Skeletal muscle tissue (tissue), 4 donors: ENCODE data around the gene FRMPD4. TPM values are rescaled to one million over a fixed set of nuclear protein-coding genes. Genes with fewer than 3 reads are reported as not detected.

ENCODE experiments used
- H3K27ac ChIP-seq: one replicate; pipeline ENCODE4 v1.7.0; 2013; ENCODE audit warnings: mild to moderate bottlenecking, low read depth, low read length, inconsistent platforms
- H3K27me3 ChIP-seq, 3 donors: one replicate each; pipeline ENCODE4 v1.7.0; 2013; ENCODE audit warnings: low read length in 3 of 3; ENCODE audit not compliant: control insufficient read depth in 3 of 3, insufficient read depth in 3 of 3
- H3K36me3 ChIP-seq, 3 donors: one replicate each; pipeline ENCODE4 v1.7.0; 2013; ENCODE audit warnings: low read length in 3 of 3; ENCODE audit not compliant: control insufficient read depth in 3 of 3, insufficient read depth in 3 of 3
- H3K4me1 ChIP-seq, 3 donors: one replicate each; pipeline ENCODE4 v1.7.0; 2013; ENCODE audit warnings: low read length in 3 of 3, mild to moderate bottlenecking in 3 of 3; ENCODE audit not compliant: control insufficient read depth in 3 of 3, insufficient read depth in 3 of 3
- H3K4me3 ChIP-seq, 3 donors: one replicate each; pipeline ENCODE4 v1.7.0; 2013; ENCODE audit warnings: low read length in 3 of 3
- H3K9ac ChIP-seq, 3 donors: one replicate each; pipeline ENCODE4 v1.7.0; 2013; ENCODE audit warnings: low read length in 3 of 3, mild to moderate bottlenecking in 3 of 3, moderate library complexity in 2 of 3, low read depth in 1 of 3
- H3K9me3 ChIP-seq, 3 donors: one replicate each; pipeline ENCODE4 v1.7.0; 2013; ENCODE audit warnings: low read length in 3 of 3; ENCODE audit not compliant: control insufficient read depth in 3 of 3
- total RNA-seq: library from RNA; depleted of rRNA; stranded (reverse); fragments of >200 nt; gene quantifications from one replicate; pipeline ENCODE4 v1.2.3, GENCODE V29; 2014
- donor health status: Osteomylitis.

FRMPD4 gene
- total RNA-seq, 1 donor from 2014 or later, result 1.0 TPM

DNA sequence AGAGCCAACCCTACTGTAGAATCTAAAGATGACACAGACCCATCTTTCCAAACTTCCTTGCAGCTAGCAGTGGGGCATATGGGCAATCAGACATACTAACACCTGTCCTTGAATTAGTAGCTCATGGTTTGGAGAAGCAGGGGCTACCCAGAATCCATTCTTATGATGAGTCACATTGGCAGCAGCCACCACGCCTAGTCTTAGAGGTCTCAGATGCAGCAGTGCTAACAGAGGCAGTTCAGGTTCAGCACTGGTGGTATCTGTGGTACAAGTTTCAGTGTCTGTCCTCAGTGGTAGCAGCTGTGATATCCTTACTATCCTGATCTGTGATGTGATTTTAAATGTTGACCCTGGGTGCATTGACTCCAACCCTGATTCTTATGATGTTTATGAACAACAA lies 68.1 kb downstream of the FRMPD4 start:
- Histone ChIP-seq H3K36me3 (no peaks in the 10 kb centered on the region), H3K27me3 (no peaks in the 10 kb centered on the region), H3K27ac (no peak overlapping the region), H3K4me1 (no peaks in the 10 kb centered on the region), H3K9me3 (no peaks in the 10 kb centered on the region), H3K4me3 (no peak overlapping the region), H3K9ac (no peak overlapping the region)

DNA sequence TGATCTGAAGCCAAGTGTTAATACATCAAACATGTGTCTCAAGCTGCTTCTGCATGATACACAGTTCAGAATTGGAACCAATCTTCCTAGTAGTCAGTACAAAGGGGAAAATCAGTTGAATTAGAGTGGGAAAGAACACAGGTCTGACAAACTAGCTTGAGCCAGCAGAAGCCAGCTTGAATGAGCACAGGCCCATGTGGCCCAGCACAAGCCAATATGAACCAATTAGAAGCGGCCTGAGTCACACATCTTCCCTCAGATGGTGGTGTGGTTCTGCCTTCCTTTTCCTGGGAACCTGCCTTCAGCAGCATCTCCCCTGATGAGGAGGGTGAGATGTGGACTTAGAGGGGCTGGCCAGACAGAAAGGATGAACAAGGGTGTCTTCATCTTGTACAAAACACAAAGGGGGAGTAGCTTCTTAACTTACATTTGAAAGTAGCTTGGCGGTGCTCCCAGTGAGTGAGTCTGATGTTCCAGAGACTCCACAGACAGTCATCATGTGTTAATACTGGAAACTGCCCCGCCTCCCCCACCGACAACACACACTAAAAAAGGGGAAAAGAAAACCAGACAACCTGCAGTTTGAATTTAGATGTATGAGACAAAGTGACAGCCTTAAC lies 72.0 kb downstream of the FRMPD4 start:
- Histone ChIP-seq H3K9me3 (no peaks in the 10 kb centered on the region), H3K4me1 (no peaks in the 10 kb centered on the region), H3K9ac (no peak overlapping the region), H3K36me3 (no peaks in the 10 kb centered on the region), H3K4me3 (no peak overlapping the region), H3K27ac (no peak overlapping the region), H3K27me3 (no peaks in the 10 kb centered on the region)

DNA sequence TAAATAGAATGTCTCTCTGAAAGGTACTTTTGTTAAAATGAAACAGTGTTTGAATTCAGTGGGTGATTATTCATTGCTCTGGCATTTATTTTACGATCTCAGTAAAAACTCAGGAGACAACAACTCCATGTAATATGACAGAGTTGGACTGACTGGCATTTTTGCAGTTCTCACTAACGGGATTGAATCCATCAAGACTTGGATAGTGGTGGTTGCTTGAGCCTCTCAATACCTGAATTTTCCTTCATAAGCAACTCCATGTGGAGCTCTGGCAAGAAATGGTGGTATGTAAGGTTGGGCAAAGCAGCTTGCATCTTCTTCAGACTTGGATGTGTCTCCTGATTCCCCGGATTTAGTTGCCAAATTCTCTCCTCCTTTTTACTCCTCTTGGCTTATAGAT lies 72.7 kb downstream of the FRMPD4 start:
- no peak overlapping the region for H3K4me3 ChIP-seq
- no peak overlapping the region for H3K27ac ChIP-seq
- H3K36me3 ChIP-seq, result no peaks in the 10 kb centered on the region
- no peaks in the 10 kb centered on the region for H3K9me3 ChIP-seq
- H3K27me3 ChIP-seq, result no peaks in the 10 kb centered on the region
- H3K9ac ChIP-seq, result no peak overlapping the region
- no peaks in the 10 kb centered on the region for H3K4me1 ChIP-seq

DNA sequence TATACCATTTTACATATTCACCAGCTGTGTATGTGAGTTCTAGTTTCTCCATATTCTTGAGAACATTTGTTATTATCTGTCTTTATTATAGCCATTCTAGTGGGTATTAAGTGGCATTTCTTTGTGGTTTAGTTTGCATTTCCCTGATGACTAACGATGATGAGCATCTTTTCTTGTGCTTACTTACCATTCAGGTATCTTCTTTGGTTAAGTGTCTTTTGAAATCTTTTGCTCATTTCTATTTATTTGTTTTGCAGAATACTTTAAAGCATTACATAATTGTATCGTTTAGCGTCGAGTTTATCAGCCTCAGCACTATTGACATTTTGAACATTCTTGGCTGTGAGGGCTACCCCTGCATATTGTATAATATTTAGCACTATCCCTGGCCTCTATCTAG lies 85.4 kb downstream of the FRMPD4 start:
- no peaks in the 10 kb centered on the region for H3K9me3 ChIP-seq
- no peak overlapping the region for H3K4me3 ChIP-seq
- H3K27ac ChIP-seq, result no peak overlapping the region
- no peaks in the 10 kb centered on the region for H3K4me1 ChIP-seq
- no peaks in the 10 kb centered on the region for H3K36me3 ChIP-seq
- no peak overlapping the region for H3K9ac ChIP-seq
- no peaks in the 10 kb centered on the region for H3K27me3 ChIP-seq

DNA sequence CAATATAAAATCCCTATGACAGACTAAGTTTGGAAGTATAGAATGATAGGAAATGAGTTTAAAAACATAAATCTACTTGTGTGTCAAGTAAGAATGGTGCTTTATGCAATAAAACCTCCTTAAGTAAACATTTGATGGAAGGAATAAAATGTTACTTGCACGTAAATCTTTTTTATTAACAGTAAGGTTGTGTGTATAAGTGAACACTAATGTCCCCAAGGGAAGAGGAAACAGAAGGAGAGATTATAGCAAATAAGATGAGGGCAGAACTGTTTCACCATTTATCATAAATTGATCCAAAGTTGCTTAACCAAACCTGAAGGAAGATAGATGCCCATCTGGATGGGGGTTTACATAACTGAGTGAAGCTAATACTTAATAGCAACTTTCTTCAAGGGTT lies 86.8 kb downstream of the FRMPD4 start:
- no peaks in the 10 kb centered on the region for H3K36me3 ChIP-seq

DNA sequence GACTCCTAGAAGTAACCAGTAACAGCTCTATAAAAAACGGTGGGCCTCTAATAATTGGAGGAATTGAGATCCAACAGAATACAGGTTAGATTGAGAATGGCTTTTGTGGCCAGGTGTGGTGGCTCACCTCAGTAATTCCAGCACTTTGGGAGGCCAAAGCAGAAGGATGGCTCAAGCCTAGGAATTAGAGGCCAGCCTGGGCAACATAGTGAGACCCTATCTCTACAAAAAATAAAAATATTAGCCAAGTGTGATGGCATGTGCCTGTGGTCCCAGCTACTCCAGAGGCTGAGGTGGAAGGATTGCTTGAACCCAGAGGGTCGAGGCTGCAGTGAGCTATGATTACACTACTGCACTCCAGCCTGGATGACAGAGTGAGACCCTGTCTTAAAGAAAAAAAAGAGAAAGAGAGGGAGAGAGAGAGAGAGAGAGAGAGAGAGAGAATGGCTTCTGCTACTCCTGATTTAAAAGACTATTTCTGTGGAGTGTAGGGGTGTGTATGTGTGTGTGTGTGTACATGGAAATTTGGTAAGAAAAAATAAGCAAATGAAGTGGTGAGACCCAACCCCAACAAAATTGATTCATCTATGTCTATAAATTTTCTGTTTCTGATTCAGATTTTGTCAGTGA lies 89.3 kb downstream of the FRMPD4 start:
- no peaks in the 10 kb centered on the region for H3K4me1 ChIP-seq

More for the DNA sequence above, 86.8 kb downstream of the FRMPD4 start:
- H3K9ac ChIP-seq, result no peak overlapping the region
- no peak overlapping the region for H3K27ac ChIP-seq
- H3K4me1 ChIP-seq, result no peaks in the 10 kb centered on the region
- H3K27me3 ChIP-seq, result no peaks in the 10 kb centered on the region
- no peak overlapping the region for H3K4me3 ChIP-seq
- H3K9me3 ChIP-seq, result no peaks in the 10 kb centered on the region

DNA sequence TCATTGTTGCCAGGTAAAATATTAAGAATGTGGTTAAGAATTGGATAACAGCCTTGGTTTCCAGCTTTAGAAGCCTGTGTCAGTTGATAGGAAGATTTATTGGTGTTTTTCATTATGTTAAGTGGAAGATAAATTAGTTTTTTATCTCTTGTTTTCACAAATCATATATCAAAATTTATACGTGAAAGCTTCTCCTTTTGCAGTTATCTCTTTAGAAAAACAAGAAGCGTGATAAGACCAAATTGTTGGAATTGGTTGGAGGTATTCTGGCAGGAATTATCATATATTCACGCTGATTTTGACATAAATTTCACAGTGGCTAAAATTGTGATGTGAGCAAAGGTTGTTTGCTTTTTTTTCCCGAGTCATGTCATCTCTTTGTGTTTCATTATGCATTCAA lies 90.6 kb downstream of the FRMPD4 start:
- no peak overlapping the region for H3K4me3 ChIP-seq
- no peaks in the 10 kb centered on the region for H3K9me3 ChIP-seq
- no peak overlapping the region for H3K27ac ChIP-seq
- H3K27me3 ChIP-seq, result no peaks in the 10 kb centered on the region
- H3K36me3 ChIP-seq, result no peaks in the 10 kb centered on the region
- H3K4me1 ChIP-seq, result no peaks in the 10 kb centered on the region
- no peak overlapping the region for H3K9ac ChIP-seq

More for the DNA sequence above, 89.3 kb downstream of the FRMPD4 start:
- Histone ChIP-seq H3K4me3 (no peak overlapping the region), H3K27me3 (no peaks in the 10 kb centered on the region), H3K27ac (no peak overlapping the region), H3K9me3 (no peaks in the 10 kb centered on the region), H3K9ac (no peak overlapping the region), H3K36me3 (no peaks in the 10 kb centered on the region)

DNA sequence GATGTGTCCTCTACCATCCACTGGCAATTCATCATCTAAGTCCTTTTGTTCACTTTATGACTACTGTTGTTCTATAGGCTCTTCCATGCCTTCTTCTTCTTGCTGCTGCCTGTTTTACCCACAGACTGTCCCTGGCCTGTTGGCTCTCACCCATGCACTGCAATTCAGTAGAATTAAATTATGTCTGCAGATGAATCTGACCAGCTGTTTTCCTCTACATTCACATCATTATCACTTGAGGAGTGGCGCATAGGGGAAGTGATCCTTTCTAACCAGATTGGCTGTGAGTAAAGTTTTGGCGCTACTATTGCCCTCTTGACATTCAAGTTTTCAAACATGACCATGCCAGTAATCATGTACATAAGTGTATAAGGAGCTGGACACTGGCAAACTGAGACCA lies 91.7 kb downstream of the FRMPD4 start:
- Histone ChIP-seq H3K36me3 (no peaks in the 10 kb centered on the region), H3K4me3 (no peak overlapping the region), H3K27ac (no peak overlapping the region), H3K4me1 (no peaks in the 10 kb centered on the region), H3K27me3 (no peaks in the 10 kb centered on the region), H3K9me3 (no peaks in the 10 kb centered on the region), H3K9ac (no peak overlapping the region)

DNA sequence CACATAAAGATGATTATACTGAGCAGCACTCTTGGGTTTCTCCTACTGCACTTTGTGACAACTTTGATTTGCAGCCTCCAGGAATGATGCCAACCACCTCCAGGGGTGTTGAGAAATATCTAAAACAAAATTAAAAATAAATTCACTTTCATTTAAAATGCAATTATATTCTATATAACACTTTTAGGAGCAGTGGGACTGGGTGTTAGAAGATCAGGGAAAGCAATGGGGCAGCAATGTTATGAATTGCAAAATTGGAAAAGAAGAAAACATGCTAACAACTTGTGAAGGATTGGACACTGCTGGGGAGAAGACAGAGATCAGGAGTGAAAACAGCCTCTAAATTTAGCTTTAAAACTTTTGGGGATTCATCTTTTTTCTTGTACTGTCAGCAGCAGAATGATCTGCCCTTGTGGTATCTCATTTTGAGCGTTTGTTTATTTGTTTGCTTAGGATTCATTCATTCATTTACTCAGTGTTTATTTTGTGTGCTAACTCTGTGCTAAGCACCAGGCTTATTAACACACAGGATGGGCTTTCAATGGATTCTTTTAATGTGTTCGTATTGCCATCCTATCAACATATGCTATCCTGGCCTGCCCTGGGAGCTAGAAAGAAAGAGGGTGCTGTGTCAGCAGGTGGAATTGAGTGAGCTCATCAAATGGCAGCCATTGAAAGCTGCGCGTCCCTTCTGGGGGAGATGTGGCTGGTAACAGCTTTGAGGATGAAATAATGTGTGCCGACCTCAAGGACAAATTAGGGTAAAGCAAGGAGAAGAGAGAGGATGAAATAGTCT lies 96.5 kb downstream of the FRMPD4 start:
- Histone ChIP-seq H3K9ac (no peak overlapping the region), H3K4me3 (no peak overlapping the region), H3K27ac (no peak overlapping the region), H3K9me3 (no peaks in the 10 kb centered on the region), H3K36me3 (no peaks in the 10 kb centered on the region), H3K27me3 (no peaks in the 10 kb centered on the region), H3K4me1 (no peaks in the 10 kb centered on the region)

DNA sequence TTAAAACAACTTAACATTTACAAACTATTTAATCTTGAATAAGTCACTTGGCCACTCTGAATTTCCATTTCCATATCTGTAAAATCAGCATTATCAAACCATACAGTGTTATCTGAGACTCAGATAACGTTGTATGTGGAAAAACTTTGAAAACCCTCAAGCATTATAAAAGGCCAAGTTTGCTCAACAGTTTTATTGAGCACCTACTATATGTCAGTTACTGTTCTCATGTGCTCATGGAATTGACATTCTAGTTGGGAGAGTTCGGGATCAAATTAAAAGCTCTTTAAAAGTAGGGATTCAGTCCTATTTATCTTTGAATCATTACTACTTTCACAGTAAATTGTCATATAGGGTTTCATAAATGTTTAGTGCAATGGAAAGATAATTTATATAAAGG lies 97.9 kb downstream of the FRMPD4 start:
- Histone ChIP-seq H3K27me3 (no peaks in the 10 kb centered on the region), H3K27ac (no peak overlapping the region)

More for the DNA sequence above, 97.9 kb downstream of the FRMPD4 start:
- no peak overlapping the region for H3K4me3 ChIP-seq
- no peaks in the 10 kb centered on the region for H3K9me3 ChIP-seq
- no peak overlapping the region for H3K9ac ChIP-seq
- H3K4me1 ChIP-seq, result no peaks in the 10 kb centered on the region
- H3K36me3 ChIP-seq, result no peaks in the 10 kb centered on the region
